Panc1 (cell line): ENCODE results near the gene SLC35F4. TPM values are rescaled to one million over a fixed set of nuclear protein-coding genes. Genes with fewer than 3 reads are reported as not detected.

Experiments
- ATAC-seq: fragments of 200-7000 bp; cut with Tn5 transposase; 2 replicates; pipeline ENCODE4 v1.9.1; 2020; ENCODE audit warnings: mild to moderate bottlenecking, moderate library complexity
- BruUV-seq: library from RNA; stranded (reverse); fragments of 400-500 nt; replicated peaks from 2 replicates; lab custom pipeline; 2021; lab: Mats Ljungman, UMichigan
- CTCF ChIA-PET: fragments of 300-600 bp; sonication (Branson Sonifier 250); formaldehyde crosslinking; loops from one replicate; lab custom pipeline; 2022; ENCODE audit warnings: antibody characterized with exemption; lab: Charles Lee
- POLR2A ChIA-PET: fragments of 300-600 bp; sonication (Branson Sonifier 250); formaldehyde crosslinking; loops from one replicate; lab custom pipeline; 2022; ENCODE audit warnings: antibody characterized with exemption; lab: Charles Lee
- DNase-seq: peaks from one replicate; pipeline ENCODE4 v3.0.0-alpha.2; 2010; ENCODE audit warnings: low read depth, low spot score
- H3K27ac ChIP-seq: 2 replicates; pipeline ENCODE4 v1.5.1; 2011; ENCODE audit warnings: mild to moderate bottlenecking, low read length, inconsistent platforms
- H3K27me3 ChIP-seq: fragments of 200-500 bp; sonication (Bioruptor generic); 2 replicates; pipeline ENCODE4 v1.6.0; 2014; ENCODE audit warnings: low read length, inconsistent platforms; ENCODE audit not compliant: control insufficient read depth, insufficient read depth
- H3K36me3 ChIP-seq: fragments of 200-500 bp; sonication (Bioruptor generic); 2 replicates; pipeline ENCODE4 v1.5.1; 2014; ENCODE audit warnings: inconsistent platforms, mild to moderate bottlenecking, low read length, moderate library complexity; ENCODE audit not compliant: control insufficient read depth, insufficient read depth
- H3K4me1 ChIP-seq: 2 replicates; pipeline ENCODE4 v1.5.1; 2011; ENCODE audit warnings: inconsistent platforms, mild to moderate bottlenecking, low read length, moderate library complexity; ENCODE audit not compliant: control insufficient read depth, insufficient read depth
- H3K4me3 ChIP-seq, 2 experiments: 2 replicates each; pipeline ENCODE4 v1.5.1; 2011 to 2012; ENCODE audit warnings: low read depth in 2 of 2, low read length in 2 of 2, mild to moderate bottlenecking in 2 of 2, inconsistent platforms in 1 of 2, moderate library complexity in 1 of 2
- H3K9me3 ChIP-seq: fragments of 200-500 bp; sonication (Bioruptor generic); 2 replicates; pipeline ENCODE4 v1.5.1; 2014; ENCODE audit warnings: low read depth, mild to moderate bottlenecking, inconsistent platforms, low read length, moderate library complexity; ENCODE audit not compliant: control insufficient read depth, insufficient read depth
- CTCF ChIP-seq: fragments of 450-650 bp; IDR thresholded peaks from 2 replicates; pipeline ENCODE4 v1.5.1; 2017; ENCODE audit warnings: mild to moderate bottlenecking
- POLR2AphosphoS5 ChIP-seq: IDR thresholded peaks from 2 replicates; pipeline ENCODE4 v1.6.1; 2012; ENCODE audit warnings: mild to moderate bottlenecking, low read depth, low read length, moderate library complexity
- REST ChIP-seq, 2 experiments: IDR thresholded peaks; 2 replicates each; pipeline ENCODE4 v1.6.1; 2011 to 2012; ENCODE audit warnings: low read depth in 2 of 2, control low read depth in 1 of 2, low read length in 1 of 2, mild to moderate bottlenecking in 1 of 2, moderate library complexity in 1 of 2; ENCODE audit not compliant: insufficient read depth in 1 of 2
- SIN3A ChIP-seq: IDR thresholded peaks from 2 replicates; pipeline ENCODE4 v1.6.1; 2012; ENCODE audit warnings: low read depth, mild to moderate bottlenecking, low read length, moderate library complexity, borderline replicate concordance; ENCODE audit not compliant: insufficient read depth
- TCF7L2 ChIP-seq: IDR thresholded peaks from 2 replicates; pipeline ENCODE4 v1.6.1; 2011; ENCODE audit warnings: mild to moderate bottlenecking, low read depth, low read length, inconsistent platforms
- in situ Hi-C: cut with HindIII; loops from 2 replicates; pipeline ENCODE4 v1.10.0; 2016; ENCODE audit warnings: low sequenced_read_pairs, low pct_unique_long_range_greater_than_20kb
- intact Hi-C: fragments of 100-400 bp; cut with micrococcal nuclease; formaldehyde crosslinking; loops from one replicate; pipeline ENCODE4 v1.10.0; 2022; ENCODE audit not compliant: unreplicated experiment
- total RNA-seq: library from RNA; stranded (reverse); gene quantifications from one replicate; pipeline ENCODE4 v1.2.1, GENCODE V29; 2021; ENCODE audit not compliant: unreplicated experiment

The SLC35F4 gene
- total RNA-seq, 1 experiment from 2014 or later: not detected

- no peak overlapping the region for H3K4me3 ChIP-seq
- no peaks in the 10 kb centered on the region; the same call in 1 of the 2 replicates for H3K4me1 ChIP-seq
- ATAC-seq (peak; percentile 70; the same call in 1 of the 2 replicates), DNase-seq (no peak)
- H3K9me3 ChIP-seq: no peaks in the 10 kb centered on the region
- no peaks in the 10 kb centered on the region for H3K36me3 ChIP-seq
- no peaks in the 10 kb centered on the region for H3K27me3 ChIP-seq
- CTCF ChIA-PET: no interaction called here
- intact Hi-C loops: no loop called here
- no peak overlapping the region for H3K27ac ChIP-seq
- no TSS peak for BruUV-seq
- POLR2A ChIA-PET: no interaction called here
- in situ Hi-C loops: no loop called here
- TF ChIP-seq TCF7L2: 0 out of 2 replicates have a peak, but pooled peaks have one; percentile 42
- TF ChIP-seq POLR2AphosphoS5: no peak
Measured at GRCh38 chr14:57747036-57747435, 118.9 kb downstream of the SLC35F4 start.

- ChIA-PET CTCF (no interaction called here), POLR2A (no interaction called here)
- Histone ChIP-seq H3K4me1 (no peaks in the 10 kb centered on the region; the same call in 1 of the 2 replicates), H3K9me3 (no peaks in the 10 kb centered on the region), H3K27me3 (no peaks in the 10 kb centered on the region), H3K27ac (no peak overlapping the region), H3K4me3 (no peak overlapping the region), H3K36me3 (no peaks in the 10 kb centered on the region)
- intact Hi-C loops (no loop called here), in situ Hi-C loops (no loop called here)
- no peak for DNase-seq
- ATAC-seq: no peak
- TF ChIP-seq POLR2AphosphoS5: no peak
- no peak for TF ChIP-seq CTCF
- TF ChIP-seq TCF7L2: no peak
- no peak for TF ChIP-seq REST (IDR thresholded peaks at IDR 0.05; ENCODE audit: insufficient read depth in 1 of 2, low read depth in 2 of 2, low read length in 1 of 2)
- TF ChIP-seq SIN3A: no peak
- no TSS peak for BruUV-seq
Measured at GRCh38 chr14:57746563-57746962, 119.3 kb downstream of the SLC35F4 start.

- DNase-seq (no peak), ATAC-seq (no peak)
- H3K4me1 ChIP-seq: no peaks in the 10 kb centered on the region
- in situ Hi-C loops (no loop called here), intact Hi-C loops (no loop called here)
- H3K27me3 ChIP-seq: no peaks in the 10 kb centered on the region
- ChIA-PET CTCF (no interaction called here), POLR2A (no interaction called here)
- H3K4me3 ChIP-seq: no peak overlapping the region
- TF ChIP-seq POLR2AphosphoS5 (no peak), REST (IDR thresholded peaks at IDR 0.05; ENCODE audit: insufficient read depth in 1 of 2, low read depth in 2 of 2, low read length in 1 of 2) (no peak), SIN3A (no peak), TCF7L2 (no peak), CTCF (no peak)
- no peak overlapping the region for H3K27ac ChIP-seq
- no TSS peak for BruUV-seq
- no peaks in the 10 kb centered on the region for H3K9me3 ChIP-seq
- no peaks in the 10 kb centered on the region for H3K36me3 ChIP-seq
Measured at GRCh38 chr14:57739516-57739915, 126.4 kb downstream of the SLC35F4 start.
